NT2/D1 (cell line): ENCODE results near the gene CX3CL1.

ENCODE experiments used
- DNase-seq: peaks from one replicate; pipeline ENCODE4 v3.0.0-alpha.2; 2011; ENCODE audit warnings: low read depth, low spot score
- H3K27me3 ChIP-seq: 2 replicates; pipeline ENCODE4 v1.6.0; 2011; ENCODE audit warnings: mild to moderate bottlenecking; ENCODE audit not compliant: insufficient read length, insufficient read depth
- H3K36me3 ChIP-seq: 2 replicates; pipeline ENCODE4 v1.6.1; 2011; ENCODE audit warnings: mild to moderate bottlenecking, low read length, mixed read lengths; ENCODE audit not compliant: insufficient read depth, insufficient read length
- H3K4me1 ChIP-seq: 2 replicates; pipeline ENCODE4 v1.5.1; 2011; ENCODE audit not compliant: insufficient read depth, insufficient read length
- H3K4me3 ChIP-seq: 2 replicates; pipeline ENCODE4 v1.5.1; 2011; ENCODE audit warnings: low read depth; ENCODE audit not compliant: insufficient read length
- H3K9ac ChIP-seq: 2 replicates; pipeline ENCODE4 v1.6.0; 2011; ENCODE audit warnings: low read depth; ENCODE audit not compliant: insufficient read length
- H3K9me3 ChIP-seq: 2 replicates; pipeline ENCODE4 v1.5.1; 2011; ENCODE audit warnings: mild to moderate bottlenecking, low read length; ENCODE audit not compliant: insufficient read depth
- SUZ12 ChIP-seq: IDR thresholded peaks from 2 replicates; pipeline ENCODE4 v1.6.1; 2011; ENCODE audit not compliant: insufficient read length, insufficient read depth; ENCODE audit errors: extremely low read depth
- YY1 ChIP-seq: IDR thresholded peaks from 2 replicates; pipeline ENCODE4 v1.6.1; 2011; ENCODE audit not compliant: insufficient read length, insufficient read depth
- ZNF274 ChIP-seq: IDR thresholded peaks from 2 replicates; pipeline ENCODE4 v1.6.1; 2011; ENCODE audit warnings: mild to moderate bottlenecking, low read depth, low read length

The CX3CL1 gene

DNA sequence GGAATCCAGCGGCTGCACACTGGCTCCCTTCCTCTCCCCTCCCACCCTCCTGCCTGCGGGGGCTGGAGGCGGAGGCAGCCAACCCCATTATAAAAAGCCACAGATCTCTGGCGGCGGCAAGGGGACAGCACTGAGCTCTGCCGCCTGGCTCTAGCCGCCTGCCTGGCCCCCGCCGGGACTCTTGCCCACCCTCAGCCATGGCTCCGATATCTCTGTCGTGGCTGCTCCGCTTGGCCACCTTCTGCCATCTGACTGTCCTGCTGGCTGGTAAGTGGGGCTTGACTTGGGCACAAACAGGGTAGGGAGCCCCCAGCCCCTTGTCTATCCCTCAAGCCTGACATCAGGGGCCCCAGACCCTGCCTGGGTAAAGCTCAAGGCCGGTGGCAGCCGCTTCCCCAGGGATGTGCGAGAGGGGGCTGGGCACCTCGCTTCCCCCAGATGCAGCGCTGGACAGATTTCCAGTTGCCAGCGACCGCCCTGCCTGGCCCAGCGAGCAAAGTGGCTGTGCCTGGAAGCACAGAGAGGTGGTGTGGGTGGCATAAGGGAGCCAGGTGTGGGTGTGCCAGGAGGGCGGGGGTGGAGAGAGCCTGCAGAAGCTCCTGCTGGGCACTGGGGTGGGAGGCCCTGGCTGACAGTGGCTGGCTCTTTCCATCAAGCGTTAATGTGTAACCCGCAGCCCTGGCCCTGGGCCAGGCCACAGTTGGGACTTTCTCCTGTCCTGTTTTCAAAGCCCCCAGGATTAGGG lies at the start of gene CX3CL1:
TSS of gene CX3CL1 (plus strand) at position 119 of the 745 bp plus-strand sequence. CDS start at position 198, 79 bp downstream.
- TF ChIP-seq SUZ12 = no peak
- no peak for TF ChIP-seq ZNF274
- DNase-seq = peak; percentile 76
- Histone ChIP-seq H3K9me3 (no peaks in the 10 kb centered on the region), H3K36me3 (no peaks in the 10 kb centered on the region), H3K27me3 (no peaks in the 10 kb centered on the region), H3K4me3 (peak within 1 kb of the TSS; percentile 74), H3K4me1 (peaks cover 14% of the 10 kb centered on the region), H3K9ac (peak within 1 kb of the TSS; percentile 93)

DNA sequence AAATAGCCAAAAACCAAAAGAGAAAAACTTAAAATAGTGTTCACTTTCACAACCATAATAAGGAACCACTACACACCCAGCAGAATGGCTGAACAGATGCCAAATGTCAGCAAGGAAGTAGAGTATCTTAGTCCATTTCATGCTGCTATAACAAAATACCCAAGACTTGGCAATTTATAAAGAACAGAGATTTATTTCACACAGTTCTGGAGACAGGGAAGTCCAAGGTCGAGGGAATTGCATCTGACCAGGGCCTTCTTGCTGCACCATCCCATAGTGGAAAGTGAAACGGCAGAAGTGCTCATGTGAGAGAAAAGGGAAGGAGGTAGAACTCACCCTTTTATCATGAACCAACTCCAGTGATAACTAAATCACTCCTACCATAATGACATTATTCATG lies 47.5 kb upstream of the CX3CL1 start:
- TF ChIP-seq SUZ12 = no peak
- TF ChIP-seq YY1 = no peak
- no peak for TF ChIP-seq ZNF274
- H3K9me3 ChIP-seq = peaks cover 7% of the 10 kb centered on the region; the same call in 1 of the 2 replicates
- no peak for DNase-seq
- H3K4me3 ChIP-seq = no peak overlapping the region
- no peaks in the 10 kb centered on the region for H3K36me3 ChIP-seq
- no peak overlapping the region for H3K9ac ChIP-seq
- H3K4me1 ChIP-seq = no peaks in the 10 kb centered on the region
- H3K27me3 ChIP-seq = no peaks in the 10 kb centered on the region

DNA sequence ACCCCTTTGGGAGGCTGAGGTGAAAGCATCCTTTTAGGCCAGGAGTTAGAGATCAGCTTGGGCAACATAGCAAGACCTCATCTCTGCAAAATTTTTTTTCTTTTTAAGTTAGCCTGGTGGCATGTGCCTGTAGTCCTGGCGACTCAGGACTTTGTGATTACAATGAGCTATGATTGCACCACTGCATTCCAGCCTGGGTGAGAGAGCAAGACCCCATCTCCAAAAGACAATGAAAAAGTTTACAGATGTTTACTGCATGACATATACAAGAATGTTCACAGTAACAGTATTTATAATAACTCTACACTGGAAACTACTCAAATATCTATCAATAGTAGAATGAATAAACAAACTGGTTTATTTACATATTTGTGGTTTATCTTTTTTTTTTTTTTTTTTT lies 46.8 kb upstream of the CX3CL1 start:
- DNase-seq = no peak
- Histone ChIP-seq H3K27me3 (no peaks in the 10 kb centered on the region), H3K4me1 (no peaks in the 10 kb centered on the region), H3K9me3 (peaks cover 7% of the 10 kb centered on the region; the same call in 1 of the 2 replicates), H3K36me3 (no peaks in the 10 kb centered on the region), H3K9ac (no peak overlapping the region), H3K4me3 (no peak overlapping the region)
- TF ChIP-seq SUZ12 (no peak), ZNF274 (no peak), YY1 (no peak)

DNA sequence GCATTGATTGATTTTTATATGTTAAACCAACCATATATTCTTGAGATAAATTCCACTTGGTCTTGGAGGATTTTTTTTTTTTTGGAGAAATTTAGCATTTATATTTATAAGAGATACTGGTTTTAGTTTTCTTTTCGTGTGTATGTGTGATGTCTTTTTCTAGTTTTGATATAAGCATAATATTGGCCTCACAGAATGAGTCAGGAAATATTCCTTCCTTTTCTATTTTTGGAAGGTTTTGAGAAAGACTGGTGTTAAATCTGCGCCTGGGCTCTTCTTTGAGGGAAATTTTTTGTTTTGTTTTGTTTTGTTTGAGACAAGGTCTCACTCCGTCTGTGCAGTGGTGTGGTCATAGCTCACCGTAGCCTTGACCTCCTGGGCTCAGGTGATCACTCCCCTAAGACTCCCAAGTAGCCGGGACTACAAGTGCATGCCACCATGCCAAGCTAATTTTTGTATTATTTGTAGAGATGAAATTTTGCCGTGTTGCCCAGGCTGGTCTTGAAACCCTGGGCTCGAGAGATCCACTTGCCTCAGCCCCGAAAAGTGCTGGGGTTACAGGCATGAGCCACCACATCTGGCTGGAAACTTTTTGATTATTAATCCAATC lies 42.5 kb upstream of the CX3CL1 start:
- Histone ChIP-seq H3K4me3 (no peak overlapping the region), H3K9ac (no peak overlapping the region), H3K9me3 (peaks cover 10% of the 10 kb centered on the region; the same call in 1 of the 2 replicates), H3K36me3 (no peaks in the 10 kb centered on the region), H3K27me3 (no peaks in the 10 kb centered on the region), H3K4me1 (no peaks in the 10 kb centered on the region)
- no peak for DNase-seq
- no peak for TF ChIP-seq SUZ12
- TF ChIP-seq YY1 = no peak
- no peak for TF ChIP-seq ZNF274

DNA sequence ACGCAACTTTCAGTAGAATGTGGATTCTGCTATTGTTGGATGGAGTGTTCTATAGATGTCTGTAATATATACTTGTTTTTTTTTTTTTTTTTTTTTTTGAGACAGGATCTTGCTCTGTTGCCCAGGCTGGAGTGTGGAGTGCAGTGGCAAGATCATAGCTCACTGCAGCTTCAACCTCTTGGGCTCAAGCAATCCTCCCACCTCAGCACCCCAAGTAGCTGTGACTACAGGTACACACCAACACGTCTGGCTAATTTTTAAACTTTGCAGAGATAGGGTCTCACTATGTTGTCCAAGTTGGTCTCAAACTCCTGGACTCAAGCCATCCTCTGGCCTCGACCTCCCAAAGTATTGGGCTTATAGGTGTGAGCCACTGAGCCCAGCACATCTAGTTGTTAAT lies 40.9 kb upstream of the CX3CL1 start:
- Histone ChIP-seq H3K9ac (no peak overlapping the region), H3K4me1 (no peaks in the 10 kb centered on the region), H3K27me3 (no peaks in the 10 kb centered on the region), H3K4me3 (no peak overlapping the region), H3K9me3 (peaks cover 7% of the 10 kb centered on the region; the same call in 1 of the 2 replicates), H3K36me3 (no peaks in the 10 kb centered on the region)
- no peak for DNase-seq
- no peak for TF ChIP-seq ZNF274
- TF ChIP-seq YY1 = no peak
- no peak for TF ChIP-seq SUZ12

DNA sequence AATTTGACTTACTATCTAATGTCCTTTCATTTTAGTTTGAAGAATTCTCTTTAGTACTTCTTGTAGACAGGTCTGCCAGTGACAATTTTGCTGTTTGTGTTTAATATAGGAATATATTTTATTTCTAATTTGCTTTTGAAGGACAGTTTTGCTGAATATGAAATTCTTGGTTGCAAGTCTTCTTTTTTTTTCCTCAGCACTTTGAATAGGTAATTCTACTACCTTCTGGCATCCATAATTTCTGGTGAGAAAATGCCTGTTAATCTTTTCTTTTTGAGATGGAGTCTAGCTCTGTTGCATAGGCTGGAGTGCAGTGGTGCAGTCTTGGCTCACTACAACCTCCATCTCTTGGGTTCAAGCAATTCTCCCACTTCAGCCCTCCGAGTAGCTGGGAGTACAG lies 38.9 kb upstream of the CX3CL1 start:
- no peak for TF ChIP-seq ZNF274
- TF ChIP-seq YY1 = no peak
- no peak for TF ChIP-seq SUZ12
- no peak for DNase-seq
- H3K9me3 ChIP-seq = 0 out of 2 replicates have a peak, but pooled peaks cover 4% of the 10 kb centered on the region
- H3K36me3 ChIP-seq = no peaks in the 10 kb centered on the region
- H3K27me3 ChIP-seq = no peaks in the 10 kb centered on the region
- H3K4me3 ChIP-seq = no peak overlapping the region
- no peaks in the 10 kb centered on the region for H3K4me1 ChIP-seq
- no peak overlapping the region for H3K9ac ChIP-seq

DNA sequence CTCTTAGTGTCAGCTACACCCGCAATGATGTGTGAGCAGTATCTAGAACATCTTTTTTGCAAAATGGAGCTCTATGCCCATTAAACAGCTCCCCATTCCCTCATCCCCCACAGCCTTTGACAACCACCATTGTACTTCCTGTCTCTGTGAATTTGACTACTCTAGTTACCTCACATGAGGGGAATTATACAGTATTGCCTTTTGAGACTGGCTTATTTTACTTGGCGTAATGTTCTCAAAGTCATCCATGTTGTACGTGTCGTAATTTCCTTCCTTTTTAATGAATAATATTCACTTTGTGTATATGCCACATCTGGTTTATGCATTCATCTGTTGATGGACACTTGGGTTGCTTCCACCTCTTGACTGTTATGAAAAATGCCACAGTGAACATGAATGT lies 36.9 kb upstream of the CX3CL1 start:
- TF ChIP-seq YY1 (no peak), SUZ12 (no peak), ZNF274 (no peak)
- Histone ChIP-seq H3K27me3 (no peaks in the 10 kb centered on the region), H3K9ac (no peak overlapping the region), H3K4me1 (no peaks in the 10 kb centered on the region), H3K36me3 (no peaks in the 10 kb centered on the region), H3K4me3 (no peak overlapping the region), H3K9me3 (0 out of 2 replicates have a peak, but pooled peaks cover 4% of the 10 kb centered on the region)
- DNase-seq = no peak
